PC-9 (cell line): ENCODE results near the gene HHIPL1. TPM values are rescaled to one million over a fixed set of nuclear protein-coding genes. Genes with fewer than 3 reads are reported as not detected.

Experiments used
- BruUV-seq: library from RNA; stranded (reverse); fragments of 400-500 nt; replicated peaks from 2 replicates; lab custom pipeline; 2021; lab: Mats Ljungman, UMichigan
- CTCF ChIA-PET: fragments of 300-600 bp; sonication (Branson Sonifier 250); formaldehyde crosslinking; loops from one replicate; lab custom pipeline; 2022; ENCODE audit warnings: antibody characterized with exemption; lab: Charles Lee
- POLR2A ChIA-PET: fragments of 300-600 bp; sonication (Branson Sonifier 250); formaldehyde crosslinking; loops from one replicate; lab custom pipeline; 2022; ENCODE audit warnings: antibody characterized with exemption; ENCODE audit not compliant: unreplicated experiment; lab: Charles Lee
- DNase-seq, 2 experiments: peaks; one replicate each; pipeline versions ENCODE4 v3.0.0 to v3.0.0-alpha.2; 2015 to 2022; ENCODE audit warnings: mixed read lengths in 1 of 2
- H2AFZ ChIP-seq: fragments of 200-600 bp; sonication (generic); 2 replicates; pipeline ENCODE4 v1.8.1; 2017; ENCODE audit warnings: antibody characterized with exemption
- H3F3A ChIP-seq: fragments of 200-600 bp; sonication (generic); 2 replicates; pipeline ENCODE4 v1.8.1; 2017; ENCODE audit warnings: antibody characterized with exemption, mild to moderate bottlenecking, low read depth; ENCODE audit not compliant: insufficient read depth
- H3K27ac ChIP-seq: fragments of 200-600 bp; sonication (generic); 2 replicates; pipeline ENCODE4 v1.6.1; 2016; ENCODE audit warnings: mixed run types
- H3K27me3 ChIP-seq: fragments of 200-600 bp; sonication (generic); 2 replicates; pipeline ENCODE4 v1.6.1; 2016; ENCODE audit warnings: low read depth, mixed run types; ENCODE audit not compliant: insufficient read depth
- H3K36me3 ChIP-seq: fragments of 200-600 bp; sonication (generic); 2 replicates; pipeline ENCODE4 v1.6.1; 2016; ENCODE audit warnings: low read depth, mixed run types
- H3K4me1 ChIP-seq: fragments of 200-600 bp; sonication (generic); replicated peaks from 2 replicates; pipeline ENCODE4 v1.6.1; 2016; ENCODE audit warnings: mixed run types; ENCODE audit not compliant: insufficient read depth
- H3K4me2 ChIP-seq: fragments of 200-600 bp; sonication (generic); 2 replicates; pipeline ENCODE4 v1.6.1; 2017; ENCODE audit warnings: mixed run types
- H3K4me3 ChIP-seq: fragments of 200-600 bp; sonication (generic); 2 replicates; pipeline ENCODE4 v1.6.1; 2016; ENCODE audit warnings: mixed run types
- H3K79me2 ChIP-seq: fragments of 200-600 bp; sonication (generic); 2 replicates; pipeline ENCODE4 v1.6.1; 2017; ENCODE audit warnings: low read depth, mixed run types
- H3K9me2 ChIP-seq: fragments of 200-600 bp; sonication (generic); 2 replicates; pipeline ENCODE4 v1.8.1; 2017; ENCODE audit warnings: mild to moderate bottlenecking; ENCODE audit not compliant: insufficient read depth
- H3K9me3 ChIP-seq: fragments of 200-600 bp; sonication (generic); 2 replicates; pipeline ENCODE4 v1.8.1; 2016; ENCODE audit warnings: low read depth; ENCODE audit not compliant: insufficient read depth
- H4K20me1 ChIP-seq: fragments of 200-600 bp; sonication (generic); 2 replicates; pipeline ENCODE4 v1.8.1; 2017; ENCODE audit not compliant: insufficient read depth
- CTCF ChIP-seq: fragments of 200-600 bp; sonication (generic); conservative IDR thresholded peaks from 2 replicates; pipeline ENCODE4 v1.6.1; 2017; ENCODE audit warnings: mixed run types, antibody characterized with exemption, mild to moderate bottlenecking, moderate library complexity
- EZH2 ChIP-seq: fragments of 200-600 bp; sonication (generic); IDR thresholded peaks from 2 replicates; pipeline ENCODE4 v1.8.0; 2017; ENCODE audit warnings: antibody characterized with exemption, low read depth
- intact Hi-C: fragments of 100-400 bp; cut with micrococcal nuclease; formaldehyde crosslinking; loops from one replicate; pipeline ENCODE4 v1.10.0; 2022; ENCODE audit not compliant: unreplicated experiment
- total RNA-seq: library from RNA; stranded (reverse); gene quantifications from 2 replicates; pipeline ENCODE4 v1.2.3, GENCODE V29; 2021

Gene HHIPL1
- total RNA-seq, 1 experiment from 2014 or later = 0.28 TPM

- BruUV-seq = no TSS peak
- no peak overlapping the region for H3K27ac ChIP-seq
- no peaks in the 10 kb centered on the region for H3K9me2 ChIP-seq
- POLR2A ChIA-PET = no interaction called here
- intact Hi-C loops = no loop called here
- H3K79me2 ChIP-seq = no peaks in the 10 kb centered on the region
- H3K27me3 ChIP-seq = no peaks in the 10 kb centered on the region
- no peaks in the 10 kb centered on the region for H4K20me1 ChIP-seq
- no peak overlapping the region for H3K4me3 ChIP-seq
- no peak overlapping the region for H2AFZ ChIP-seq
- CTCF ChIA-PET = no interaction called here
- H3K4me2 ChIP-seq = no peak overlapping the region
- no peaks in the 10 kb centered on the region for H3K36me3 ChIP-seq
- peaks cover 21% of the 10 kb centered on the region for H3K4me1 ChIP-seq
- H3K9me3 ChIP-seq = no peaks in the 10 kb centered on the region
- H3F3A ChIP-seq = no peaks in the 10 kb centered on the region
- DNase-seq = no peak
- TF ChIP-seq EZH2 (no peak), CTCF (no peak)
These were observed 20.9 kb upstream of the HHIPL1 start for GRCh38 chr14:99624024-99624423.

- no peaks in the 10 kb centered on the region for H3K36me3 ChIP-seq
- H3K4me3 ChIP-seq = no peak overlapping the region
- H4K20me1 ChIP-seq = no peaks in the 10 kb centered on the region
- intact Hi-C loops = no loop called here
- H3K4me1 ChIP-seq = peaks cover 21% of the 10 kb centered on the region
- no peak for TF ChIP-seq CTCF
- TF ChIP-seq EZH2 = no peak
- H3K27me3 ChIP-seq = no peaks in the 10 kb centered on the region
- H3K9me3 ChIP-seq = no peaks in the 10 kb centered on the region
- ChIA-PET POLR2A (no interaction called here), CTCF (no interaction called here)
- H3F3A ChIP-seq = no peaks in the 10 kb centered on the region
- no TSS peak for BruUV-seq
- no peaks in the 10 kb centered on the region for H3K79me2 ChIP-seq
- DNase-seq = no peak
- no peak overlapping the region for H2AFZ ChIP-seq
- no peak overlapping the region for H3K27ac ChIP-seq
- no peak overlapping the region for H3K4me2 ChIP-seq
- no peaks in the 10 kb centered on the region for H3K9me2 ChIP-seq
These were observed 20.0 kb upstream of the HHIPL1 start for GRCh38 chr14:99624971-99625370.

- Histone ChIP-seq H3K79me2 (no peaks in the 10 kb centered on the region), H3K27ac (no peak overlapping the region), H3K4me3 (no peak overlapping the region), H3K27me3 (no peaks in the 10 kb centered on the region), H4K20me1 (no peaks in the 10 kb centered on the region), H3K9me2 (no peaks in the 10 kb centered on the region), H3K36me3 (no peaks in the 10 kb centered on the region), H3K9me3 (no peaks in the 10 kb centered on the region), H3K4me1 (peaks cover 21% of the 10 kb centered on the region), H3F3A (no peaks in the 10 kb centered on the region), H3K4me2 (no peak overlapping the region), H2AFZ (no peak overlapping the region)
- ChIA-PET POLR2A (no interaction called here), CTCF (no interaction called here)
- no peak for DNase-seq
- intact Hi-C loops = no loop called here
- TF ChIP-seq CTCF = no peak
- no TSS peak for BruUV-seq
These were observed 19.5 kb upstream of the HHIPL1 start for GRCh38 chr14:99625476-99625875.
